GM06990 (cell line): ENCODE data around the gene CACNA1C.

ENCODE experiments used
- DNase-seq: peaks from one replicate; pipeline ENCODE4 v3.0.0-alpha.2; 2011; ENCODE audit not compliant: insufficient read length; ENCODE audit errors: extremely low read depth
- H3K27me3 ChIP-seq: replicated peaks from 2 replicates; pipeline ENCODE4 v1.6.0; 2011; ENCODE audit warnings: low read length; ENCODE audit not compliant: control insufficient read depth, insufficient read depth
- H3K36me3 ChIP-seq: 2 replicates; pipeline ENCODE4 v1.5.1; 2011; ENCODE audit warnings: low read length; ENCODE audit not compliant: control insufficient read depth, insufficient read depth
- H3K4me3 ChIP-seq: replicated peaks from 2 replicates; pipeline ENCODE4 v1.5.1; 2011; ENCODE audit warnings: low read depth, mild to moderate bottlenecking, control low read depth, low read length
- CTCF ChIP-seq: IDR thresholded peaks from 2 replicates; pipeline ENCODE4 v1.5.1; 2011; ENCODE audit warnings: low read length, control low read depth, mild to moderate bottlenecking, inconsistent platforms; ENCODE audit not compliant: insufficient read depth, poor library complexity, severe bottlenecking

The CACNA1C gene

GRCh38 chr12:2052826-2053678, at the start of gene CACNA1C:
Gene CACNA1C (plus strand): TSS chr12:2052987. CDS start chr12:2053563, 576 bp downstream.
- DNase-seq, result no peak
- no peak for TF ChIP-seq CTCF
- Histone ChIP-seq H3K36me3 (no peaks in the 10 kb centered on the region), H3K27me3 (peaks cover 5% of the 10 kb centered on the region), H3K4me3 (no peak within 1 kb of the TSS; the same call in 1 of the 2 replicates)

GRCh38 chr12:2003676-2004112, 49.1 kb upstream of the CACNA1C start:
- Histone ChIP-seq H3K27me3 (no peaks in the 10 kb centered on the region), H3K36me3 (no peaks in the 10 kb centered on the region), H3K4me3 (peak overlapping the region; percentile 97)
- no peak for TF ChIP-seq CTCF
- no peak for DNase-seq

- no peaks in the 10 kb centered on the region for H3K36me3 ChIP-seq
- peak within 1 kb of the TSS; percentile 97 for H3K4me3 ChIP-seq
- peak; percentile 4 for TF ChIP-seq CTCF
- H3K27me3 ChIP-seq, result no peaks in the 10 kb centered on the region
- DNase-seq, result peak; percentile 95
Measured at GRCh38 chr12:2004113-2004929, 48.5 kb upstream of the CACNA1C start, which contains the start of gene DCP1B. Gene DCP1B (minus strand): TSS chr12:2004457. CDS start chr12:2004431, 26 bp downstream.

GRCh38 chr12:2008677-2009076, 44.1 kb upstream of the CACNA1C start:
- no peak overlapping the region for H3K4me3 ChIP-seq
- no peaks in the 10 kb centered on the region for H3K36me3 ChIP-seq
- no peak for TF ChIP-seq CTCF
- no peak for DNase-seq
- no peaks in the 10 kb centered on the region for H3K27me3 ChIP-seq

GRCh38 chr12:2009623-2010022, 43.2 kb upstream of the CACNA1C start:
- Histone ChIP-seq H3K36me3 (no peaks in the 10 kb centered on the region), H3K27me3 (no peaks in the 10 kb centered on the region), H3K4me3 (no peak overlapping the region)
- DNase-seq, result no peak
- TF ChIP-seq CTCF, result no peak
